HUES6 (cell line): ENCODE measurements around the gene JMY.
A peak's percentile ranks its signal among the peaks of the same experiment; 100 is the strongest.

ENCODE experiments used
- H3K27ac ChIP-seq: 2 replicates; pipeline ENCODE4 v1.7.0; 2013; ENCODE audit warnings: low read depth, mild to moderate bottlenecking, low read length, inconsistent platforms
- H3K27me3 ChIP-seq: 2 replicates; pipeline ENCODE4 v1.6.1; 2013; ENCODE audit warnings: low read length; ENCODE audit not compliant: control insufficient read depth, insufficient read depth
- H3K36me3 ChIP-seq: 2 replicates; pipeline ENCODE4 v1.6.1; 2013; ENCODE audit warnings: low read length; ENCODE audit not compliant: control insufficient read depth, insufficient read depth
- H3K4me1 ChIP-seq: 2 replicates; pipeline ENCODE4 v1.6.1; 2013; ENCODE audit warnings: low read length; ENCODE audit not compliant: control insufficient read depth, insufficient read depth
- H3K4me3 ChIP-seq: 2 replicates; pipeline ENCODE4 v1.5.1; 2013; ENCODE audit warnings: low read depth, low read length
- H3K9ac ChIP-seq: one replicate; pipeline ENCODE4 v1.6.1; 2013; ENCODE audit warnings: mild to moderate bottlenecking, low read length
- H3K9me3 ChIP-seq: 2 replicates; pipeline ENCODE4 v1.6.1; 2013; ENCODE audit warnings: low read depth, low read length; ENCODE audit not compliant: control insufficient read depth, insufficient read depth

JMY gene, protein sequence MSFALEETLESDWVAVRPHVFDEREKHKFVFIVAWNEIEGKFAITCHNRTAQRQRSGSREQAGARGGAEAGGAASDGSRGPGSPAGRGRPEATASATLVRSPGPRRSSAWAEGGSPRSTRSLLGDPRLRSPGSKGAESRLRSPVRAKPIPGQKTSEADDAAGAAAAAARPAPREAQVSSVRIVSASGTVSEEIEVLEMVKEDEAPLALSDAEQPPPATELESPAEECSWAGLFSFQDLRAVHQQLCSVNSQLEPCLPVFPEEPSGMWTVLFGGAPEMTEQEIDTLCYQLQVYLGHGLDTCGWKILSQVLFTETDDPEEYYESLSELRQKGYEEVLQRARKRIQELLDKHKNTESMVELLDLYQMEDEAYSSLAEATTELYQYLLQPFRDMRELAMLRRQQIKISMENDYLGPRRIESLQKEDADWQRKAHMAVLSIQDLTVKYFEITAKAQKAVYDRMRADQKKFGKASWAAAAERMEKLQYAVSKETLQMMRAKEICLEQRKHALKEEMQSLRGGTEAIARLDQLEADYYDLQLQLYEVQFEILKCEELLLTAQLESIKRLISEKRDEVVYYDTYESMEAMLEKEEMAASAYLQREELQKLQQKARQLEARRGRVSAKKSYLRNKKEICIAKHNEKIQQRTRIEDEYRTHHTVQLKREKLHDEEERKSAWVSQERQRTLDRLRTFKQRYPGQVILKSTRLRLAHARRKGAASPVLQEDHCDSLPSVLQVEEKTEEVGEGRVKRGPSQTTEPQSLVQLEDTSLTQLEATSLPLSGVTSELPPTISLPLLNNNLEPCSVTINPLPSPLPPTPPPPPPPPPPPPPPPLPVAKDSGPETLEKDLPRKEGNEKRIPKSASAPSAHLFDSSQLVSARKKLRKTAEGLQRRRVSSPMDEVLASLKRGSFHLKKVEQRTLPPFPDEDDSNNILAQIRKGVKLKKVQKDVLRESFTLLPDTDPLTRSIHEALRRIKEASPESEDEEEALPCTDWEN

GRCh38 chr5:79235634-79236361 lies at the start of gene JMY:
Gene JMY (plus strand): TSS chr5:79236131. CDS start chr5:79236651, 520 bp downstream.
- no peaks in the 10 kb centered on the region for H3K9me3 ChIP-seq
- no peaks in the 10 kb centered on the region for H3K4me1 ChIP-seq
- H3K27me3 ChIP-seq = peaks cover 27% of the 10 kb centered on the region; the same call in 1 of the 2 replicates
- peak within 1 kb of the TSS; percentile 74; the same call in 1 of the 2 replicates for H3K27ac ChIP-seq
- H3K36me3 ChIP-seq = no peaks in the 10 kb centered on the region
- H3K9ac ChIP-seq = peak within 1 kb of the TSS; percentile 92
- H3K4me3 ChIP-seq = peak within 1 kb of the TSS; percentile 98

GRCh38 chr5:79186455-79186854 lies 49.5 kb upstream of the JMY start:
- Histone ChIP-seq H3K36me3 (no peaks in the 10 kb centered on the region), H3K9me3 (no peaks in the 10 kb centered on the region), H3K9ac (no peak overlapping the region), H3K4me3 (no peak overlapping the region), H3K4me1 (peaks cover 8% of the 10 kb centered on the region; the same call in 1 of the 2 replicates), H3K27ac (no peak overlapping the region), H3K27me3 (no peaks in the 10 kb centered on the region)

DNA sequence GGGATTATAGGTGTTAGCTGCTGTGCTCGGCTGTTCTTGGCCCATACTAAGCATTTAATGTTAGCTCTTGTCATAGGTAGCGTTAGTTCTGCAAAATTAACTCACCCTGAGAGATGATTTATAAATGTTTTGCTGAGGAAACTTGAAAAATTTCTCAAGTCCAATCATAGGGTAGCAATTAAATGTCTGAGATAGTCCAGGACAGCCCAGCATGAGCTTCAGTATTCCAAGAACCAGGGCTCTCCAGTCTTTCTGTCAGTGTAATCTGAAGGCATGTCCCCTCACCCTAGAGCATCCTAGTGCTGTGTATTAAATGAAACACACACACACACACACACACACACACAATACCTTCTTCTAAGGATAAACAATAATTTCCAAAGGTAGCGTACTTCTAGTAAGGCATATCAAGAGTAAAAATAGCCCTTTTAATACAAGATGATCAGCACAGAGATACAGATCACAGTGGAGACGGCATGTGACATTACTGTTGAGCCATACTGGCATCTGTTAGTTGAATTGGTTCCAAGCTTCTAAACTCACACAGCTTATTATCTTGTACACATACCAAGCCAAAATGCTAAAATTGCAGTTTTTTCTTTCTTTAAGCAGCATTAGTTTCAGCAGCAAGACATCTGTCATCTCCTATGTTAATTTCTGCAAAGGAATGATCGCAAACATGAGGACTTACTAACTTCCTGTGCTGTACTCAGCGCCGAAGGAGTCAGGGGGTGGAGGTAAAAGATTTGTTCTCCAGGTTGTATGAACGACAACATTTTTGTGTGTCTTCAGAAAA lies 46.3 kb upstream of the JMY start:
- Histone ChIP-seq H3K27ac (no peak overlapping the region), H3K9me3 (no peaks in the 10 kb centered on the region), H3K36me3 (no peaks in the 10 kb centered on the region), H3K4me1 (no peaks in the 10 kb centered on the region), H3K9ac (no peak overlapping the region), H3K4me3 (no peak overlapping the region), H3K27me3 (no peaks in the 10 kb centered on the region)

DNA sequence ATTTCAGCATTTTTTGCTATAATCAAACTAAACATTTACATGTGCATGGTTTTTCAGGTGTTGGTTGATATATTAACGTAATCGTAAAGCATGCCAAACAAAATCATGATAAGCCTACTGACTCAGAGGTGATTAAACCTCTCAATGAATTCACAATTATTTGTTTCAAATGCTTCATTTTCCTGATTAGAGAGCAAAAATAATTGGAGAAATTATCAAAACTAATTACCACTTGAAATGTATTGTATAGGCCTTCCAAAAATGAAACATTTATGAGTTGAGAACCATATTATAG lies 45.7 kb upstream of the JMY start:
- no peak overlapping the region for H3K4me3 ChIP-seq
- no peaks in the 10 kb centered on the region for H3K27me3 ChIP-seq

GRCh38 chr5:79191457-79191856 lies 44.5 kb upstream of the JMY start:
- Histone ChIP-seq H3K27me3 (no peaks in the 10 kb centered on the region), H3K36me3 (no peaks in the 10 kb centered on the region), H3K9ac (no peak overlapping the region), H3K4me1 (no peaks in the 10 kb centered on the region), H3K9me3 (no peaks in the 10 kb centered on the region), H3K27ac (no peak overlapping the region), H3K4me3 (no peak overlapping the region)

More for the DNA sequence above, 45.7 kb upstream of the JMY start:
- no peaks in the 10 kb centered on the region for H3K9me3 ChIP-seq
- H3K36me3 ChIP-seq = no peaks in the 10 kb centered on the region
- no peak overlapping the region for H3K27ac ChIP-seq
- no peaks in the 10 kb centered on the region for H3K4me1 ChIP-seq
- H3K9ac ChIP-seq = no peak overlapping the region

- H3K4me3 ChIP-seq = no peak overlapping the region
- no peaks in the 10 kb centered on the region for H3K36me3 ChIP-seq
- H3K27me3 ChIP-seq = no peaks in the 10 kb centered on the region
- H3K9me3 ChIP-seq = no peaks in the 10 kb centered on the region
- H3K9ac ChIP-seq = no peak overlapping the region
- no peaks in the 10 kb centered on the region for H3K4me1 ChIP-seq
- no peak overlapping the region for H3K27ac ChIP-seq
These were observed 42.3 kb upstream of the JMY start for GRCh38 chr5:79193643-79194042.

DNA sequence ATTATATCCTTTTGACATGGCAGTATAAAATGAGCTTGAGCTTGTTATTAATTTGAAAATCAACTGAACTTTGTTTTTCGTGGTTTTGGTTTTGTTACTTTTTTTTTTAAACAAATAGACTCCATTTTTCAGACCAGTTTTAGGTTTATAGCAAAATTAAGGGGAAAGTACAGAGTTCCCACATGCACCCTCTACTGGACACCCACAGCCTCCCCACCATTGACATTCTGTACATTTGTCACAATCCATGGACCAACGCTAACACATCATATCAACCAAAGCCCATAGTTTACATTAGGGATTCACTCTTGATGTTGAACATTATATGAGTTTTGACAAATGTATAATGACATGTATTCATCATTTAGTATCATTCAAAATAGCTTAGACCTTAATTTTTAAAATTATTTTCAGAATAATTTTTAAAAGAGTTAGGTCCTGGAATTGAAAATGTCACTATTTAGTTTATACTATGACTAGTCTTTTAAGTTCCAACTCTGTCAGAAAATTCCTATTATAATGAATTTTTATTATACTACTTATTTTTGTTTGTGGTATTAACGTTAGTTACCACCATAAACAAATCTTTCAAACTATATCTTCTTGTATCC lies 35.3 kb upstream of the JMY start:
- Histone ChIP-seq H3K27ac (no peak overlapping the region), H3K36me3 (no peaks in the 10 kb centered on the region), H3K27me3 (no peaks in the 10 kb centered on the region), H3K4me3 (no peak overlapping the region), H3K9ac (no peak overlapping the region), H3K9me3 (no peaks in the 10 kb centered on the region), H3K4me1 (no peaks in the 10 kb centered on the region)

GRCh38 chr5:79201206-79201605 lies 34.7 kb upstream of the JMY start:
- Histone ChIP-seq H3K4me1 (no peaks in the 10 kb centered on the region), H3K4me3 (no peak overlapping the region), H3K9ac (no peak overlapping the region), H3K36me3 (no peaks in the 10 kb centered on the region), H3K27me3 (no peaks in the 10 kb centered on the region), H3K9me3 (no peaks in the 10 kb centered on the region), H3K27ac (no peak overlapping the region)

DNA sequence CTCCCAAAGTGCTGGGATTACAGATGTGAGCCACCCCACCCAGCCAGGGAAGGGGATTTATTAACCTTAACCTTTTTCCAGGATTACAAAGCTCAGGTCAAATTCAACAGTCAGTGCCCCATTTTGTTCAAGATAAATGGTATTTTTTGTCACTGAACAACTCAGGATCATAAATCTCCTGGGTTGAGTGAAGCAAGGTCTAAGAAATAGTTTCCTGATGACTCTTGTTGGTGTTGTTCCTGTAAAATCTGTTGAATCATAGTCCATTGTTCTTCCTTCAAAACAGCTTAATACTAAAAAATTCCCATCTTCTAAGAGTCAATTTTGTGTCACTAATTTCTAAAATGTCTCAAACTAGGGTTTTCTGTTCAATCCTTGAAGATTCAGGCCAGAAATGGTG lies 33.9 kb upstream of the JMY start:
- Histone ChIP-seq H3K9me3 (no peaks in the 10 kb centered on the region), H3K36me3 (no peaks in the 10 kb centered on the region), H3K4me1 (no peaks in the 10 kb centered on the region), H3K27ac (no peak overlapping the region), H3K4me3 (no peak overlapping the region), H3K9ac (no peak overlapping the region), H3K27me3 (no peaks in the 10 kb centered on the region)

DNA sequence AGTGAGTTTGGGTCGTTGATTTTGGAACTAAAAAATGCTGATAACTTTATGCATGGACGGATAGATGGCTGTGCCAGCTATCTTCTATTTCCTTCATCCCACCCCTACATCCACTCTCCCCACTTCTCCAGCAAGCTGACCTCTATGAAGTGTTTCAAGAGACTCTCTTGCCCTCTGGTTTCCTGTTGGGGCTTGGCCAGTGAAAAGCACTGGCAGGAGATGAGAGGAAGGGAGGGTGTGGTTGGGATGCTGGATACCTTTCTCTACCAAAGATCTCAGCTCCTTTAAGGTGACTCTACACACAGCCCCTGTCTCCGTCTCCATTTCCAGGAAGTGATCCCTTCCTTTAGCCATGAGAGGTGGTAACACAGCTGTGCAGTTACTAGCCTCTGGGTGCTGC lies 30.0 kb upstream of the JMY start:
- no peak overlapping the region for H3K9ac ChIP-seq
- no peaks in the 10 kb centered on the region for H3K9me3 ChIP-seq
- no peak overlapping the region for H3K4me3 ChIP-seq
- no peaks in the 10 kb centered on the region for H3K4me1 ChIP-seq
- no peak overlapping the region for H3K27ac ChIP-seq
- no peaks in the 10 kb centered on the region for H3K36me3 ChIP-seq
- no peaks in the 10 kb centered on the region for H3K27me3 ChIP-seq
